ENCODE results near the gene AP5S1. TPM values are rescaled to one million over a fixed set of nuclear protein-coding genes. Genes with fewer than 3 reads are reported as not detected.

Gene AP5S1
- total and polyA plus RNA-seq, 2 of the 13 experiments (the other 11 are each of a cell fraction or from before 2014, with no cell fraction given): 7.9 to 23.2 TPM

DNA sequence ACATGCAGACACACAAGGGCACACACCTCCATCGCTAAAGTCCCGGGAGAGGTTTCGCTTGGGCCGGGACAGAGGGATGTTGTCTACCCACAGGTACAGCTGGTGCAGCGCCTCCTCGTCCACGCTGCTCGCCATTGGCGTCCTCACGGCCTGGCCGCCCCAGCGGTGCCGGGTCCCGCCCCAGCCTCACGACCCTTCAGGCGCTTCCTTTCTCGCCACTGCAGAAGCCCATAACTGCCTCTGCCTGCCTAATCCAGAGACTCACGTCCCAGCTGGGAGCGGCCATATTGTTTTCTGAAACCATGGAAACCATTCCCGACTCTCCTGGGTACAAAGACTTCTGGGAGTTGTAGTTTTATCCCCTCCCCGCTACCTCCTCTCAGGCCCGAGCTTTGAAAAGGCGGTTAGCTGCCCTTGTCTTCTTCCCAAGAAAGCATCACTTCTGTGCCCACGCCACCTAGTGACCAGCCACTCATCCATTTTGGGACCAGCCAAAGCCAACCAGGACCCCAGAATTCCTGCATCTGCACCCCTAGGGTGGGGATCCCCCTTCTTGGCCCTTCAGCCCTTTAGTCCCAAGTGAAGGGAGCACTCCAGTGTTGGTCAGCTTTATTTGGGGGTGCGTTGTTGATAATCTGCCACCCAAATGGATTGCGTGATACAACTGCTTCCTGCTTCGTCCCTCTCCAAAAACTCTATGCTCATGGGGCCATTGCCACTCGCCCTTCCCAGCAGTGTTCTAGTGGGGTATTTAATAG lies 39.0 kb upstream of the AP5S1 start, which contains the start of gene SPEF1:
Gene SPEF1 (minus strand): TSS at position 296 of the 758 bp plus-strand sequence. CDS start 161 bp downstream, at position 135.
- Histone ChIP-seq H3K4me1 (ENCODE audit: insufficient read depth, low read length) (peaks cover 76% of the 10 kb centered on the region), H3K36me3 (replicated peaks in 1 of 2; ENCODE audit: control insufficient read depth in 1 of 2, insufficient read depth in 2 of 2, low read length in 2 of 2) (no peaks in the 10 kb centered on the region), H4K20me1 (ENCODE audit: insufficient read depth, low read length) (peaks cover 5% of the 10 kb centered on the region; the same call in 1 of the 2 replicates), H3K4me2 (ENCODE audit: low read depth, low read length) (peak within 1 kb of the TSS; percentile 80), H3K27me3 (ENCODE audit: control insufficient read depth in 1 of 2, insufficient read depth in 2 of 2, low read length in 2 of 2) (peaks cover 2 to 31% of the 10 kb centered on the region in 2 experiments), H3K9me3 (ENCODE audit: low read length) (no peaks in the 10 kb centered on the region), H3K4me3 (replicated peaks in 1 of 3; ENCODE audit: insufficient read depth in 1 of 3, low read depth in 2 of 3, low read length in 3 of 3) (peak within 1 kb of the TSS; percentile 51 to 75 (median 59); a peak in 5 of 6 replicates), H3K9ac (ENCODE audit: insufficient read depth, low read depth, low read length) (peak within 1 kb of the TSS; percentile 26; the same call in 1 of the 2 replicates), H3K79me2 (ENCODE audit: insufficient read depth, low read length) (peaks cover 9% of the 10 kb centered on the region), H2AFZ (ENCODE audit: low read length) (no peak within 1 kb of the TSS), H3K27ac (ENCODE audit: extremely low read length, insufficient read depth, low read length) (no peak within 1 kb of the TSS)
- in situ Hi-C loops (cut with HindIII; ENCODE audit: extremely low pct_ligation_motif_present, low pct_unique_long_range_greater_than_20kb): loop anchor here (5.0 kb wide), 1 partner anchor 36 kb away; no protein-coding TSS in a partner anchor
- POLR2A ChIA-PET: interaction anchor here (0.6 to 10.4 kb wide), 13 partner anchors 9 to 373 kb away, joined by 3 to 134 read pairs (median 3); partner anchors contain the start of genes ADISSP, AP5S1 and CDC25B
- BruUV-seq (replicated peaks): no TSS peak
- ATAC-seq (peak; percentile 80), FAIRE-seq (peak; percentile 97), DNase-seq (ENCODE audit: low spot score) (peak; percentile 98)
- intact Hi-C loops (cut with micrococcal nuclease; ENCODE audit: unreplicated experiment): loop anchor here (1.0 to 5.0 kb wide), 4 partner anchors 13 to 311 kb away; no protein-coding TSS in a partner anchor
- CTCF ChIA-PET (ENCODE audit: low intra/inter-chr PET ratio, low total read pairs): interaction anchor here (0.6 to 2.0 kb wide), 9 partner anchors 13 to 354 kb away, joined by 3 to 9 read pairs (median 3); partner anchors contain the start of genes ADISSP and AP5S1
- 14% methylated on average over 26 of the region's 28 CpGs for WGBS (ENCODE audit: low lambda C conversion rate)
- TF ChIP-seq ZNF776 (CRISPR knock-in tag; IDR thresholded peaks at IDR 0.05): no peak
- TF ChIP-seq ARID4A (CRISPR knock-in tag; IDR thresholded peaks at IDR 0.05; ENCODE audit: borderline replicate concordance): peak; percentile 97
- TF ChIP-seq FOXK2 (IDR thresholded peaks at IDR 0.05): no peak
- no peak for TF ChIP-seq NR3C1 (CRISPR knock-in tag; IDR thresholded peaks at IDR 0.05)
- TF ChIP-seq ZNF138 (CRISPR knock-in tag; IDR thresholded peaks at IDR 0.05; ENCODE audit: low read depth): no peak
- TF ChIP-seq NFRKB (IDR thresholded peaks at IDR 0.05): no peak
- 0 out of 2 replicates have a peak, but pooled peaks have one; percentile 43 for TF ChIP-seq ZBTB49 (CRISPR knock-in tag; IDR thresholded peaks at IDR 0.05; ENCODE audit: borderline replicate concordance)
- TF ChIP-seq ZKSCAN8 (CRISPR knock-in tag; IDR thresholded peaks at IDR 0.05; ENCODE audit: borderline replicate concordance): peak; percentile 59; the same call in 1 of the 2 replicates
- TF ChIP-seq, protein P1, sequence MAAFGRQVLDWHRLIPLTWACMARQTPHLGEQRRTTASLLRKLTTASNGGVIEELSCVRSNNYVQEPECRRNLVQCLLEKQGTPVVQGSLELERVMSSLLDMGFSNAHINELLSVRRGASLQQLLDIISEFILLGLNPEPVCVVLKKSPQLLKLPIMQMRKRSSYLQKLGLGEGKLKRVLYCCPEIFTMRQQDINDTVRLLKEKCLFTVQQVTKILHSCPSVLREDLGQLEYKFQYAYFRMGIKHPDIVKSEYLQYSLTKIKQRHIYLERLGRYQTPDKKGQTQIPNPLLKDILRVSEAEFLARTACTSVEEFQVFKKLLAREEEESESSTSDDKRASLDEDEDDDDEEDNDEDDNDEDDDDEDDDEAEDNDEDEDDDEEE (CRISPR knock-in tag; IDR thresholded peaks at IDR 0.05): peak; percentile 77; the same call in 1 of the 2 replicates
- no peak for TF ChIP-seq PCBP2 (optimal IDR thresholded peaks at IDR 0.05; ENCODE audit: low read depth, low read length, poor library complexity, severe bottlenecking)
- peak; percentile 65; the same call in 1 of the 2 replicates for TF ChIP-seq IKZF5 (CRISPR knock-in tag; IDR thresholded peaks at IDR 0.05)
- no peak; the same call in 1 of the 2 replicates for TF ChIP-seq ZNF556 (CRISPR knock-in tag; IDR thresholded peaks at IDR 0.05; ENCODE audit: borderline replicate concordance)
- TF ChIP-seq ZNF354B (CRISPR knock-in tag; IDR thresholded peaks at IDR 0.05): no peak
- peak; percentile 62 for TF ChIP-seq CHD2 (IDR thresholded peaks at IDR 0.05; ENCODE audit: low read depth, low read length)

Data from HepG2 (cell line).